Endothelial cell of umbilical vein (primary cell): ENCODE results near the gene COL28A1. TPM values are rescaled to one million over a fixed set of nuclear protein-coding genes. Genes with fewer than 3 reads are reported as not detected.

Experiments
- BruUV-seq: library from RNA; stranded (reverse); fragments of 400-500 nt; replicated peaks from 2 replicates; lab custom pipeline; 2021; lab: Mats Ljungman, UMichigan
- CTCF ChIA-PET: fragments of 300-600, 350-600 bp; sonication (Branson Sonifier 250); formaldehyde crosslinking; loops from one replicate; lab custom pipeline; 2021; ENCODE audit warnings: antibody characterized with exemption, inconsistent platforms; lab: Charles Lee
- POLR2A ChIA-PET: fragments of 300-600, 350-600 bp; sonication (Branson Sonifier 250); formaldehyde crosslinking; loops from one replicate; lab custom pipeline; 2021; ENCODE audit warnings: antibody characterized with exemption, inconsistent platforms; lab: Charles Lee
- DNase-seq: peaks from one replicate; pipeline ENCODE4 v3.0.0-alpha.2; 2011; ENCODE audit warnings: low read depth, low spot score
- FAIRE-seq: peaks from 2 replicates; lab custom pipeline; 2011; peaks lifted over from hg19 to GRCh38; lab: Jason Lieb, UNC
- H2AFZ ChIP-seq: 2 replicates; pipeline ENCODE4 v1.6.0; 2012; ENCODE audit warnings: low read depth, low read length, control low read depth, inconsistent platforms
- H3K27ac ChIP-seq: 2 replicates; pipeline ENCODE4 v1.5.1; 2011; ENCODE audit warnings: low read depth, mild to moderate bottlenecking, control low read depth, low read length, moderate library complexity; ENCODE audit not compliant: insufficient read depth
- H3K27me3 ChIP-seq, 2 experiments: 2 replicates each; pipeline versions ENCODE4 v1.6.0 to v1.6.1; 2011; ENCODE audit warnings: low read length in 2 of 2, mixed read lengths in 1 of 2; ENCODE audit not compliant: control insufficient read depth in 2 of 2, insufficient read depth in 2 of 2
- H3K36me3 ChIP-seq, 2 experiments: 2 replicates in 1 of 2; 3 replicates in 1 of 2; pipeline ENCODE4 v1.5.1; 2011; ENCODE audit warnings: low read length in 2 of 2, mild to moderate bottlenecking in 1 of 2, moderate library complexity in 1 of 2; ENCODE audit not compliant: control insufficient read depth in 2 of 2, insufficient read depth in 2 of 2; ENCODE audit errors: extremely low read depth in 1 of 2
- H3K4me1 ChIP-seq: 3 replicates; pipeline ENCODE4 v1.5.1; 2011; ENCODE audit warnings: mild to moderate bottlenecking, low read length; ENCODE audit not compliant: control insufficient read depth, insufficient read depth; ENCODE audit errors: extremely low read depth
- H3K4me2 ChIP-seq: 2 replicates; pipeline ENCODE4 v1.6.1; 2011; ENCODE audit warnings: low read length, control low read depth, mixed read lengths; ENCODE audit not compliant: insufficient read depth
- H3K4me3 ChIP-seq, 3 experiments: fragments of 200-600 bp in 1 of 3; sonication (generic), shearing (Covaris generic) in 1 of 3; replicated peaks in 1 of 3; 2 replicates each; pipeline ENCODE4 v1.5.1; 2011 to 2016; ENCODE audit warnings: control low read depth in 3 of 3, low read length in 3 of 3, mild to moderate bottlenecking in 2 of 3, inconsistent platforms in 1 of 3, low read depth in 1 of 3, moderate library complexity in 1 of 3; ENCODE audit not compliant: insufficient read depth in 1 of 3
- H3K79me2 ChIP-seq: 2 replicates; pipeline ENCODE4 v1.6.0; 2012; ENCODE audit warnings: low read length, inconsistent platforms; ENCODE audit not compliant: control insufficient read depth, insufficient read depth
- H3K9ac ChIP-seq: replicated peaks from 2 replicates; pipeline ENCODE3; 2011; ENCODE audit warnings: low read length, control low read depth; ENCODE audit not compliant: insufficient read depth; ENCODE audit errors: extremely low read depth
- H3K9me1 ChIP-seq: replicated peaks from 3 replicates; pipeline ENCODE4 v1.6.0; 2011; ENCODE audit warnings: mild to moderate bottlenecking, low read length; ENCODE audit not compliant: control insufficient read depth, insufficient read depth; ENCODE audit errors: extremely low read depth
- H3K9me3 ChIP-seq: replicated peaks from 2 replicates; pipeline ENCODE4 v1.5.1; 2012; ENCODE audit warnings: low read length, inconsistent platforms; ENCODE audit not compliant: control insufficient read depth, insufficient read depth
- H4K20me1 ChIP-seq: replicated peaks from 2 replicates; pipeline ENCODE3; 2011; ENCODE audit warnings: mild to moderate bottlenecking, low read length; ENCODE audit not compliant: control insufficient read depth, insufficient read depth; ENCODE audit errors: extremely low read depth
- EZH2 ChIP-seq: IDR thresholded peaks from 2 replicates; pipeline ENCODE4 v1.6.1; 2012; ENCODE audit warnings: borderline replicate concordance, low read depth, mild to moderate bottlenecking, moderate library complexity, low read length, inconsistent platforms; ENCODE audit not compliant: severe bottlenecking
- FOS ChIP-seq: IDR thresholded peaks from 2 replicates; pipeline ENCODE4 v1.6.1; 2011; ENCODE audit warnings: mild to moderate bottlenecking, low read length, moderate library complexity, borderline replicate concordance; ENCODE audit not compliant: insufficient read depth
- GATA2 ChIP-seq: IDR thresholded peaks from 2 replicates; pipeline ENCODE4 v1.7.0; 2011; ENCODE audit warnings: low read depth, mild to moderate bottlenecking, moderate library complexity, mixed read lengths, low read length; ENCODE audit not compliant: insufficient read length, insufficient read depth
- JUN ChIP-seq: IDR thresholded peaks from 2 replicates; pipeline ENCODE4 v1.6.1; 2011; ENCODE audit warnings: borderline replicate concordance, low read depth; ENCODE audit not compliant: insufficient read length, insufficient read depth
- MYC ChIP-seq: IDR thresholded peaks from one replicate; pipeline ENCODE4 v1.6.1; 2011; ENCODE audit warnings: mild to moderate bottlenecking, low read depth, low read length
- POLR2A ChIP-seq: IDR thresholded peaks from 2 replicates; pipeline ENCODE4 v1.6.1; 2012; ENCODE audit warnings: low read depth, mild to moderate bottlenecking, control low read depth, low read length
- POLR2AphosphoS5 ChIP-seq: IDR thresholded peaks from 2 replicates; pipeline ENCODE4 v1.6.1; 2012; ENCODE audit warnings: low read depth, mild to moderate bottlenecking, control low read depth, low read length, moderate library complexity; ENCODE audit not compliant: insufficient read depth
- dilution Hi-C: fragments of 300-500 bp; cut with MboI; formaldehyde crosslinking; loops from one replicate; pipeline ENCODE4 v1.15.0; 2019; ENCODE audit warnings: low sequenced_read_pairs; ENCODE audit not compliant: extremely low pct_ligation_motif_present
- intact Hi-C: fragments of 100-400 bp; cut with micrococcal nuclease; formaldehyde crosslinking; loops from one replicate; pipeline ENCODE4 v1.10.0; 2022
- polyA plus RNA-seq, 4 experiments: library from polyadenylated mRNA; depleted of rRNA in 3 of 4; stranded (reverse) in 3 of 4; unstranded in 1 of 4; fragments of >200 nt; gene quantifications; 2 replicates each; pipeline versions ENCODE4 v1.2.1 to v1.2.3, GENCODE V29; 2011 to 2012; ENCODE audit warnings: missing spikeins in 1 of 4
- total RNA-seq: library from RNA; stranded (reverse); gene quantifications from 2 replicates; pipeline ENCODE4 v1.2.3, GENCODE V29; 2021
- TF ChIP-seq, protein P1 (sequence below): IDR thresholded peaks from 2 replicates; pipeline ENCODE4 v1.6.1; 2011; ENCODE audit not compliant: insufficient read depth, insufficient read length
- TF ChIP-seq, protein P2 (sequence below), 2 donors: IDR thresholded peaks; 1 replicate in 1 of 2; 2 replicates in 1 of 2; pipeline ENCODE4 v1.5.1; 2011; ENCODE audit warnings: low read length in 2 of 2, mild to moderate bottlenecking in 2 of 2, moderate library complexity in 2 of 2, control low read depth in 1 of 2, inconsistent platforms in 1 of 2, low read depth in 1 of 2; ENCODE audit not compliant: insufficient read depth in 1 of 2; ENCODE audit errors: extremely low read depth in 1 of 2

COL28A1 gene
- total and polyA plus RNA-seq, 2 donors (not counting 3 experiments of a cell fraction or from before 2014, with no cell fraction given): not detected

DNA sequence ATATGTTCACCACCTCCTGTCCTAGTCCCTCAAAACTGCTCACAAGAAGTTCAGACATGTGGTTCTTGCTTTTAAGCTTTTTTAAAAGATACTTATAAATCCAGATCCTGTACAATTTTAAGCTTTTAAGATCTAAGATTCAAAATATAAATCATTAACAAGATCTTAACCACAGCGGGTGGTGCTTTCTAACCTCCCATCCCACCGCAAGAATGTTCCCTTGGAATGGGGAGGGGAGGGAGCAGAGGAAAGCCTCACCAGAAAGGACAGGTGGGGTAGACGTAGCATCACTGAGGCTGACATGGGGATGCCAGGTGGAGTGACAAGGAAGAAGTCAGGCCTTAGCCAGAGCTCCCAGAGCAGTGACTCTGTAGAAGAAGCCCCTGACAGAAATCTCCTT lies 219.8 kb downstream of the COL28A1 start:
- DNase-seq (no peak), FAIRE-seq (no peak)
- no TSS peak for BruUV-seq
- H3K9ac ChIP-seq: no peak overlapping the region
- no peaks in the 10 kb centered on the region for H3K79me2 ChIP-seq
- no peaks in the 10 kb centered on the region for H4K20me1 ChIP-seq
- no peaks in the 10 kb centered on the region for H3K36me3 ChIP-seq
- no peaks in the 10 kb centered on the region for H3K9me1 ChIP-seq
- H3K4me3 ChIP-seq: no peak overlapping the region
- H2AFZ ChIP-seq: no peak overlapping the region
- no peak for TF ChIP-seq GATA2
- TF ChIP-seq FOS: no peak
- no peak for TF ChIP-seq EZH2
- TF ChIP-seq POLR2A: no peak
- TF ChIP-seq MYC: no peak
- TF ChIP-seq JUN: no peak
- TF ChIP-seq POLR2AphosphoS5: no peak
- TF ChIP-seq, protein P1, sequence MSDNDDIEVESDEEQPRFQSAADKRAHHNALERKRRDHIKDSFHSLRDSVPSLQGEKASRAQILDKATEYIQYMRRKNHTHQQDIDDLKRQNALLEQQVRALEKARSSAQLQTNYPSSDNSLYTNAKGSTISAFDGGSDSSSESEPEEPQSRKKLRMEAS: no peak
- TF ChIP-seq, protein P2, sequence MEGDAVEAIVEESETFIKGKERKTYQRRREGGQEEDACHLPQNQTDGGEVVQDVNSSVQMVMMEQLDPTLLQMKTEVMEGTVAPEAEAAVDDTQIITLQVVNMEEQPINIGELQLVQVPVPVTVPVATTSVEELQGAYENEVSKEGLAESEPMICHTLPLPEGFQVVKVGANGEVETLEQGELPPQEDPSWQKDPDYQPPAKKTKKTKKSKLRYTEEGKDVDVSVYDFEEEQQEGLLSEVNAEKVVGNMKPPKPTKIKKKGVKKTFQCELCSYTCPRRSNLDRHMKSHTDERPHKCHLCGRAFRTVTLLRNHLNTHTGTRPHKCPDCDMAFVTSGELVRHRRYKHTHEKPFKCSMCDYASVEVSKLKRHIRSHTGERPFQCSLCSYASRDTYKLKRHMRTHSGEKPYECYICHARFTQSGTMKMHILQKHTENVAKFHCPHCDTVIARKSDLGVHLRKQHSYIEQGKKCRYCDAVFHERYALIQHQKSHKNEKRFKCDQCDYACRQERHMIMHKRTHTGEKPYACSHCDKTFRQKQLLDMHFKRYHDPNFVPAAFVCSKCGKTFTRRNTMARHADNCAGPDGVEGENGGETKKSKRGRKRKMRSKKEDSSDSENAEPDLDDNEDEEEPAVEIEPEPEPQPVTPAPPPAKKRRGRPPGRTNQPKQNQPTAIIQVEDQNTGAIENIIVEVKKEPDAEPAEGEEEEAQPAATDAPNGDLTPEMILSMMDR (IDR thresholded peaks at IDR 0.05; ENCODE audit: extremely low read depth in 1 of 2, insufficient read depth in 1 of 2, low read depth in 1 of 2, low read length in 2 of 2): no peak
- ChIA-PET CTCF (no interaction called here), POLR2A (no interaction called here)
- H3K27me3 ChIP-seq: no peaks in the 10 kb centered on the region
- intact Hi-C loops: no loop called here
- dilution Hi-C loops: no loop called here
- no peak overlapping the region for H3K27ac ChIP-seq
- H3K4me1 ChIP-seq: no peaks in the 10 kb centered on the region
- H3K4me2 ChIP-seq: no peak overlapping the region
- no peaks in the 10 kb centered on the region for H3K9me3 ChIP-seq
